Right lobe of liver (tissue), 4 donors: ENCODE measurements around the gene FARS2.

ENCODE experiments used
- CTCF ChIP-seq, 4 donors: fragments of 200-600 bp in 3 of 4; fragments of 450-650 bp in 1 of 4; IDR thresholded peaks; one replicate each; pipeline versions ENCODE4 v1.5.1 to v1.8.0; 2016 to 2022; ENCODE audit warnings: antibody characterized with exemption in 4 of 4, mild to moderate bottlenecking in 2 of 4
- POLR2A ChIP-seq: fragments of 450-650 bp; IDR thresholded peaks from one replicate; pipeline ENCODE4 v1.6.1; 2017; ENCODE audit warnings: antibody characterized with exemption, mild to moderate bottlenecking
- donor health status: DM: no; HTN: no; CAD: no.
- donor health status: DM: no; HTN: no; CAD: no.
- donor health status: DM: no; HTN: yes; CAD: no.

GRCh38 chr6:5679270-5679669, 418.0 kb downstream of the FARS2 start:
- TF ChIP-seq CTCF (IDR thresholded peaks at IDR 0.05), result no peak
- no peak for TF ChIP-seq POLR2A
